Measurements from ENCODE around the gene MAK. TPM values are rescaled to one million over a fixed set of nuclear protein-coding genes. Genes with fewer than 3 reads are reported as not detected.

The MAK gene
- total RNA-seq, 2 donors from 2014 or later = 0.26 TPM; not detected in 1

DNA sequence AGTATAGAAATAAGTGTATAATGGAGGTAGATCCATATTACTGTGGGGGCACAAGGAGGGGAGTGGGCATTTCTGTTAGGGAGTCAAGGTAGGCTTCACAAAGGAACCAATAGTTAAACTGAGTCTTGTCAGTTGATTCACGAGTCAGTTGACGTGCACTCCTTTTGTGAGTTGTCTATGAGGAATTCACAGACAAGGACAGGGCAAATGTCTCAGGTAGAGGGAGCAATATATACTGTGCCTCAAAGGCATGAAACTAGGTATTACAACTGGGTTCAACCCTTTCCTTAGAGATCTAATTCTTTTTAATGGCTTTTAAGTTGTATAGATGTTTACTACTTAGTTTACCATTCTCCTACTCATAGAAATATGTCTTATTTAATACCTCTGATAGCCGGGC lies 104.5 kb downstream of the MAK start:
- ATAC-seq = no peak
- no peak overlapping the region for H3K27ac ChIP-seq
- TF ChIP-seq, protein P1, sequence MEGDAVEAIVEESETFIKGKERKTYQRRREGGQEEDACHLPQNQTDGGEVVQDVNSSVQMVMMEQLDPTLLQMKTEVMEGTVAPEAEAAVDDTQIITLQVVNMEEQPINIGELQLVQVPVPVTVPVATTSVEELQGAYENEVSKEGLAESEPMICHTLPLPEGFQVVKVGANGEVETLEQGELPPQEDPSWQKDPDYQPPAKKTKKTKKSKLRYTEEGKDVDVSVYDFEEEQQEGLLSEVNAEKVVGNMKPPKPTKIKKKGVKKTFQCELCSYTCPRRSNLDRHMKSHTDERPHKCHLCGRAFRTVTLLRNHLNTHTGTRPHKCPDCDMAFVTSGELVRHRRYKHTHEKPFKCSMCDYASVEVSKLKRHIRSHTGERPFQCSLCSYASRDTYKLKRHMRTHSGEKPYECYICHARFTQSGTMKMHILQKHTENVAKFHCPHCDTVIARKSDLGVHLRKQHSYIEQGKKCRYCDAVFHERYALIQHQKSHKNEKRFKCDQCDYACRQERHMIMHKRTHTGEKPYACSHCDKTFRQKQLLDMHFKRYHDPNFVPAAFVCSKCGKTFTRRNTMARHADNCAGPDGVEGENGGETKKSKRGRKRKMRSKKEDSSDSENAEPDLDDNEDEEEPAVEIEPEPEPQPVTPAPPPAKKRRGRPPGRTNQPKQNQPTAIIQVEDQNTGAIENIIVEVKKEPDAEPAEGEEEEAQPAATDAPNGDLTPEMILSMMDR (IDR thresholded peaks at IDR 0.05) = no peak
- TF ChIP-seq POLR2A (IDR thresholded peaks at IDR 0.05) = no peak
- 94 to 97% methylated on average over 3 of the region's 3 CpGs for WGBS, 2 donors
- H3K36me3 ChIP-seq (replicated peaks in 1 of 2; ENCODE audit: insufficient read depth in 1 of 2, low read depth in 2 of 2) = peaks cover 0 to 7% of the 10 kb centered on the region in 2 donors
- H3K9me3 ChIP-seq = no peaks in the 10 kb centered on the region
- H3K27me3 ChIP-seq = no peaks in the 10 kb centered on the region
- H3K4me1 ChIP-seq = no peaks in the 10 kb centered on the region
- intact Hi-C loops (cut with DNase I) = no loop called here
- DNase-seq = no peak
- no peak overlapping the region for H3K4me3 ChIP-seq

DNA sequence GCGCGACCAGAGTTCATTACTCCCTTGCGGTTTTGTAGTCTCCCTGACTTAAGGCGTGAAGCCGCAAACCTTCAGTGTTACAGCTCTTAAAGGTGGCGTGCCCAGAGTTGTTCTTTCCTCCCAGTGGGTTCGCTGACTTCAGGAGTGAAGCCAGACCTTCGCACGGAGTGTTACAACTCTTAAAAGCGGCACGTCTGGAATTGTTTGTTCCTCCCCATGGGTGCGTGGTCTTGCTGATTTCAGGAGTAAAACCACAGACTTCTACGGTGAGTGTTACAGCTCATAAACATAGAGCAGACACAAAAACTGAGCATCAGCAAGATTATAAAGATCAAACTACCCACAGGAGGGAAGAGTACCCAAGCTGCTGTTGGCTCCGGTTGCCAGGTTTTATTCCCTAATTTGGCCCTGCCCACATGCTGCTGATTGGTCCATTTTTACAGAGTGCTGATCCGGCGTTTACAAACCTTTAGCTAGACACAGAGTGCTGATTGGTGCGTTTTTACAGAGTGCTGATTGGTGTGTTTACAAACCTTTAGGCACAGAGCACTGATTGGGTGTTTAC lies 105.1 kb downstream of the MAK start:
- Histone ChIP-seq H3K9me3 (no peaks in the 10 kb centered on the region), H3K4me1 (no peaks in the 10 kb centered on the region), H3K27ac (no peak overlapping the region), H3K36me3 (replicated peaks in 1 of 2; ENCODE audit: insufficient read depth in 1 of 2, low read depth in 2 of 2) (peaks cover 0 to 11% of the 10 kb centered on the region in 2 donors), H3K27me3 (no peaks in the 10 kb centered on the region), H3K4me3 (no peak overlapping the region)
- 93 to 94% methylated on average over 16 to 17 of the region's 17 CpGs for WGBS, 2 donors
- TF ChIP-seq, protein P1 (IDR thresholded peaks at IDR 0.05) = no peak
- no peak for TF ChIP-seq POLR2A (IDR thresholded peaks at IDR 0.05)
- no peak for ATAC-seq
- intact Hi-C loops (cut with DNase I) = no loop called here
- no peak for DNase-seq

DNA sequence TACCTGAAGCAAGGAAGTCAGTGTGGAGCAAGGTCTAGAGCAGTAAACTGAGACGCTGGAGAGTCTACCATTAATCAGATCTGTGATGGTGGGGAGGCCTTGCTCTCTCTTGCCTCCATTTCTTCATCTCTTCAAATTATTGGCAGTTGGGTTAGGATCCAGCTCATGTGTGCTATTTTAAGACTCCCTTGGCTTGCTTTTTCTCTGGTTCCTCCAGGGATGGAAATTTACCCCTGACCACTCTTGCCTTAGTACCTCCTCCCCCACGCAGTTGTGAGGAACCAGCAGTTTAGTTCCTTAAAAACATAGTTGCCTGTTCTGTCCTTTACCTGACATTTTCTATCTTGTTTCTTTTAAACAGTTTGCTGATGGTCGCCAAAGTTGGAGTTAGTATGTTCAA lies 108.1 kb downstream of the MAK start:
- Histone ChIP-seq H3K4me1 (no peaks in the 10 kb centered on the region), H3K27me3 (no peaks in the 10 kb centered on the region), H3K9me3 (no peaks in the 10 kb centered on the region), H3K4me3 (no peak overlapping the region), H3K27ac (no peak overlapping the region), H3K36me3 (replicated peaks in 1 of 2; ENCODE audit: insufficient read depth in 1 of 2, low read depth in 2 of 2) (peaks cover 0 to 11% of the 10 kb centered on the region in 2 donors)
- ATAC-seq (no peak), DNase-seq (no peak)
- intact Hi-C loops (cut with DNase I) = no loop called here
- 71 to 77% methylated on average over 3 of the region's 3 CpGs for WGBS, 2 donors
- no peak for TF ChIP-seq POLR2A (IDR thresholded peaks at IDR 0.05)
- TF ChIP-seq, protein P1 (IDR thresholded peaks at IDR 0.05) = no peak

DNA sequence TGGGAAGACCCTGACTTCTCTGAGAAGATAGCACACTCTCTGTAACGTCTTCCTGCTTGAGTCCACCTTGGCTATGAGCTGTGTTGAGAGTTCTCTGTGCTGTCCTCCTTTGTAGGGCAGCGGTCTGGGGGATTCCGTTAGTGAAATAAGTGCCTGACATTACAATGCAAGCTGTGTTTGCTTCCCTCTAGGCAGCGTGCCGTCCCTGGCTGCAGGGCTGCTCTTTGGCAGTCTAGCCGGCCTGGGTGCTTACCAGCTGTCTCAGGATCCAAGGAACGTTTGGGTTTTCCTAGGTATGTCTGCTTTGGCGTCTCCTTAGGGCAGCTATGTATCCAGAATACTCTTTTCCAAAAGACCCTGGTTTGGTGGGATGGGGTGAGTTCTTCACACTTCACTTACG lies 112.6 kb downstream of the MAK start:
- intact Hi-C loops (cut with DNase I) = no loop called here
- DNase-seq (no peak), ATAC-seq (no peak)
- H3K9me3 ChIP-seq = no peaks in the 10 kb centered on the region
- H3K4me1 ChIP-seq = peaks cover 23% of the 10 kb centered on the region
- H3K36me3 ChIP-seq (replicated peaks in 1 of 2; ENCODE audit: insufficient read depth in 1 of 2, low read depth in 2 of 2) = peaks cover 0 to 6% of the 10 kb centered on the region in 2 donors
- no peak overlapping the region for H3K4me3 ChIP-seq
- H3K27me3 ChIP-seq = no peaks in the 10 kb centered on the region
- H3K27ac ChIP-seq = no peak overlapping the region
- TF ChIP-seq POLR2A (IDR thresholded peaks at IDR 0.05) = no peak
- TF ChIP-seq, protein P1 (IDR thresholded peaks at IDR 0.05) = no peak
- WGBS, 2 donors = 81 to 82% methylated on average over 8 to 9 of the region's 9 CpGs

DNA sequence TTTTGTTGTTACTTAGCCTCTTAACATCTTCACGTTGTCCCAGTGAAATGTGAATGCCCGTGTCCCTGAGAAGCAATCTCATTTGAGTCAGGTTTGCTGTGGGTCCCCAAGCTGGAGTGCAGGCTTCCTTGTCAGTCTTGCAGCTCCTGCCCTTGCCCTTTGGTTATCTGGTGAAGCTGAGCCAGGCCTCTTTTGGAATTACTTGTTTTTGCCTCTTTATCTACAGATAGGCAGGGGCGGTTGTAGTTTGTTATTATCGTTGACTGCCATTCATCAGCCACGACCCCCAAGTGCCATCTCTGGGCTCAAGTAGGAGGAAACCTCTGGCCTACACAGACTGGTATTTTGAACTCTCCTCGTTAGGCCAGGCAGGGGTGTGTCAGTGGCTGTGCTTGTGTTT lies 113.3 kb downstream of the MAK start:
- DNase-seq = no peak
- no peak for ATAC-seq
- no peaks in the 10 kb centered on the region for H3K9me3 ChIP-seq
- no peak for TF ChIP-seq POLR2A (IDR thresholded peaks at IDR 0.05)
- TF ChIP-seq, protein P1 (IDR thresholded peaks at IDR 0.05) = no peak
- intact Hi-C loops (cut with DNase I) = no loop called here
- peaks cover 23% of the 10 kb centered on the region for H3K4me1 ChIP-seq
- no peaks in the 10 kb centered on the region for H3K27me3 ChIP-seq
- H3K36me3 ChIP-seq (replicated peaks in 1 of 2; ENCODE audit: insufficient read depth in 1 of 2, low read depth in 2 of 2) = peaks cover 0 to 6% of the 10 kb centered on the region in 2 donors
- 37 to 43% methylated on average over 6 of the region's 6 CpGs for WGBS, 2 donors
- H3K4me3 ChIP-seq = no peak overlapping the region
- no peak overlapping the region for H3K27ac ChIP-seq
